GM19463 (cell line): Measurements from ENCODE around the gene OBSCN.
"Not testable (repeated sequence)": the region's sequence is repeated elsewhere in the genome, so short reads cannot be mapped to it uniquely, and the experiment has no call there.

Source experiments
- ATAC-seq: cut with Tn5 transposase; IDR thresholded peaks from one replicate; pipeline ENCODE4 v1.9.1; 2021; ENCODE audit warnings: mild to moderate bottlenecking, moderate library complexity; ENCODE audit not compliant: unreplicated experiment

The OBSCN gene

GRCh38 chr1:228212415-228212965, 4.6 kb downstream of the OBSCN start:
- no peak for ATAC-seq

- ATAC-seq: peak; percentile 98
Measured at GRCh38 chr1:228212966-228213844, 5.4 kb downstream of the OBSCN start.

GRCh38 chr1:228213917-228214808, 6.3 kb downstream of the OBSCN start:
- ATAC-seq: no peak

- no peak for ATAC-seq
Measured at GRCh38 chr1:228214921-228215662, 7.2 kb downstream of the OBSCN start.

GRCh38 chr1:228215663-228216116, 7.8 kb downstream of the OBSCN start:
- ATAC-seq: no peak

GRCh38 chr1:228216371-228217320, 8.8 kb downstream of the OBSCN start:
- ATAC-seq: no peak

- no peak for ATAC-seq
Measured at GRCh38 chr1:228217551-228218344, 9.9 kb downstream of the OBSCN start.

- no peak for ATAC-seq
Measured at GRCh38 chr1:228218513-228219244, 10.8 kb downstream of the OBSCN start.

- ATAC-seq: no peak
Measured at GRCh38 chr1:228219245-228219961, 11.6 kb downstream of the OBSCN start.

- ATAC-seq: no peak
Measured at GRCh38 chr1:228219962-228220780, 12.3 kb downstream of the OBSCN start.

- ATAC-seq: not testable (repeated sequence)
Measured at GRCh38 chr1:228221097-228221496, 13.3 kb downstream of the OBSCN start.

- no peak for ATAC-seq
Measured at GRCh38 chr1:228222548-228222947, 14.7 kb downstream of the OBSCN start.

GRCh38 chr1:228224198-228225164, 16.6 kb downstream of the OBSCN start:
- no peak for ATAC-seq

- ATAC-seq: no peak
Measured at GRCh38 chr1:228225165-228225710, 17.4 kb downstream of the OBSCN start.

- no peak for ATAC-seq
Measured at GRCh38 chr1:228225740-228226139, 17.9 kb downstream of the OBSCN start.
